GM21526 (cell line): ENCODE data around the gene UCN2.
"Not testable (repeated sequence)": the region's sequence is repeated elsewhere in the genome, so short reads cannot be mapped to it uniquely, and the experiment has no call there.

Experiments used
- ATAC-seq: cut with Tn5 transposase; IDR thresholded peaks from one replicate; pipeline ENCODE4 v1.9.1; 2021; ENCODE audit warnings: moderate library complexity; ENCODE audit not compliant: unreplicated experiment, low FRiP score

UCN2 gene

DNA sequence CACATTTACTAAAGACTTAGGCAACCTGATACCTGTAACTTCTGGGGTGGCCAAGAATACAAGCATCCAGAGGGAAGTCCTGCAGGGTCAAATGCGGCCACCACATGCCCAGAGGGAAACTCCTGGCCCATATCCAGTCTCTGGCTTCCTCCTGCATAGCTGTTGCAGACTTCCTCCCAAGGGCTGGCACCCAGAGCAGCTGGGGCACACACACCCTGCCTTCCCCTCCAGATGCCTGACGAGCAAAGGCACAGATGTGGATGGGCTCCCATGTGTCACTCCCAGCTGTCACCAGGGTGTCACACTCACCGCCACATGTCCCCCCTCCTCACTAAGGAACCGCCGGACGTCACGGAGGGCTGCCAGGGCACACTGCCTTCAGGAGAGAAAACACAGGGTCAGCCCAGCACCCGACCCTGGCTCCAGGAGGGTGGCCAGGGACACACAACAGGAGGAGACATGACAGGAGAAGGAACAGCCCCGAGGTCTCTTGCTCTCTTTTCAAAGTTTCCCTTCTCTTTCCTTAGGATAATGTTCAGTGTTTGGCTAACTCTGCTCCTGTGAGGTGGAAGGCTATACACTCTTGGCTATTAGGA lies 20.2 kb downstream of the UCN2 start:
- ATAC-seq, result no peak

DNA sequence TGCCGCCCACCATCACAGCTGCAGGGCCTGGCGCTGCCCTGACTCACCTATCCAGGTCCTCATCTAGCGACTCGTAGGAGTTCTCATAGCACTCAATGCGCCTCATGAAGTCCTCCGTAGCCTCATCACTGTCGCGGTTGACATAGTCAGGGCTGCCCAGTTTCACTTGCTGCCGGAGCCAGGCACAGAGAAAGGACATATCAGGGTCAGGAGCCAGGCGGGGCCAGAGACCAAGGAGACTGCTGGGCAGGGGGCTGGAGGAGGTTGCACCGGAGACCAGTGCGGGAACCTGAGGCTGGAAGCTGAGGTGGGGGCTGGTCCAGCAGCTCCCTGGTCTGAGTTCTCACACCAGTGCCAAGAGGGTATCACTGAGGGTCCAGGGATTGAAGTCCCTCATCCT lies 25.1 kb downstream of the UCN2 start:
- ATAC-seq, result no peak

DNA sequence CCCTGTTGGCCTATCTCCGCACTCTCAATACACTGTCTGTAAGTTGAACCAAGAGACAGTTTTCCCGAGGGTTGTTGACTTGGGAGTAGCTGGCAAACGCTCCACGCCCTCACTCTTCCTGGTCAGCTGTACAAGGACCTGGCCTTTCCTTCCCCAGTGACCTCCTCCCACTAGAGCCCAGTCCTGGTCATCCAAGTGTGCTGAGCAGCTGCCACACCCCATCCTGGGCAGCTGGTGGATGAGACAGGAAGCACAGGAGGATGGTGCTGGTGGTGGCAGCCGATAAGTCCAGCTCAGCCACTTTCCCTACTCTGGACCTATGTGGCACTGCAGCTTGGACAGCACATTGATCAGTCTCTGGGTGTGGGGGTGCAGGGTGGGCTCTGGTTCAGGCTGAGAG lies 26.8 kb downstream of the UCN2 start:
- ATAC-seq, result no peak

DNA sequence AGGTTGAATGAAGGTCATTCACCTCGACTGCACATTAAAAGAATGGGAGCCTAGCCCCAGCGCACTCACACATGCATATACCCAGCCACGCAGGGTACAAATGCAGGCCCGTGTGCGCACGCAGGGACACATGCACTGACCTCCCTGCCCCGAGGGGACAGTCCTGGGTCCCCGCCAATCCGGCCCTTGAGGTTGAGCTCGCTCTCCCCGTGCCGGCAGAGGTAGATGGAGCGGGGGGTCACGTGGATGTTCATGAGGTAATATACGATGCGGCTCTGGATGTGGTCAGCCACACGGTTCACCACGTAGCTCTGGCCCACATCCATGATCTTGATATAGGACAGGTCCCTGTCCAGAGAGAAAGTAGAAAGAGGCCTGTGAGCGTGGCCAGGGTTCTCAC lies 27.5 kb downstream of the UCN2 start:
- ATAC-seq, result no peak

DNA sequence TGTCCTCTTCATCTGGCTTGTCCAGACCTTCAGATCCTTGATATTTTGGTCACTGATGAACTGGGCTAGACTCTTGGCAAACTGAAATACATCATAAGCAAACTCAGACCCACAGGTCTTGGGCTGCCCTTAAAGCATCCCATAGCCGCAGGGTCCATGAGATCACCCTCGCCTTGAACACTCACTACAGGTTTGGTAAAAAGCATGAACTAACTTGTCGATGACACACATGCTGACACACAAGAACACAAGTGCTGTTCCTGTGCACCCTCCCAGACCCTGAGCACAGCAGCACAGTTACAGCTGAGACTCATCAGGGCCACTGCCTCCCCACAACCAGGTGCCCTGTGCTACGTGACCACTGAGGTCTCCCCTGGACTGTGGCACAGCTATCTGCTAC lies 28.0 kb downstream of the UCN2 start:
- no peak for ATAC-seq

DNA sequence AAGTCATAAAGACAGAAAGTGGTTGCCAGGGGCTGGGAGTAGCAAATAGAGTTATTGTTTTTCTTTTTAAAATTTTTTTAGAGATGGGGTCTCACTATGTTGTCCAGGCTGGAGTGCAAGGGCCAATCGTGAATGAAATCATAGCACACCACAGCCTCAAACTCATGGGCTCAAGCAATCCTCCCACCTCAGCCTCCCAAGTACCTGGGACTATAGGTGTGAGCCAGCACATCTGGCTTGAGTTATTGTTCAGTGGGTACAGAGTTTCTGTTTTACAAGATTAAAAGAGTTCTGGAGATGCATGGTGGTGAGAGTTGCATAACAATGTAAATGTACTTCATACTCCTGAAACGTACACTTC lies 30.6 kb downstream of the UCN2 start:
- ATAC-seq, result no peak

DNA sequence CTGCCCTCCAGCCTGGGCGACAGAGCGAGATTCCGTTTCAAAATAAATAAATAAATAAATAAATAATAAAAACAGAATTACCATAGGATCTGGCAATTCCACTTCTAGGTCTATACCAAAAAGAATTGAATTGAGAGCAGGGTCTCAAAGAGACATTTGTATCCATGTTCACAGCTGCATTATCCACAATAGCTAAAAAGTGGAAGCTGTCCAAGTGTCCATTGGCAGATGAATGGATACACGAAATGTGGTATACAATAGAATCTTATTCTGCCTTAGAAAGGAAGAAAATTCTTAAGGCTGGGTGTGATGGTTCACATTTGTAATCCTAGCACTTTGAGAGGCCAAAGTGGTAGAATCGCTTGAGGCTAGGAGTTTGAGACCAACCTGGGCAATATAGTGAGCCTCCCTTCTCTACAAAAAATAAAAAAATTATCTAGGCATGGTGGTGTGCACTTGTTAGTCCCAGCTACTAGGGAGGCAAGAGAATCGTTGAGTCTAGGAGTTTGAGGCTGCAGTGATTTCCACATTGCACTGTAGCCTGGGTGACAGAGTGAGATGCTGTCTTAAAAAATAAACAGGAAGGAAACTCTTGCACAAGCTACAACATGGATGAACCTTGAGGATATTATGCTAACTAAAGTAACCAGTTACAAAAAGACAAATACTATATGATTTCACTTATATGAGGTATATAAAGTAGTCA lies 31.2 kb downstream of the UCN2 start:
- no peak for ATAC-seq

DNA sequence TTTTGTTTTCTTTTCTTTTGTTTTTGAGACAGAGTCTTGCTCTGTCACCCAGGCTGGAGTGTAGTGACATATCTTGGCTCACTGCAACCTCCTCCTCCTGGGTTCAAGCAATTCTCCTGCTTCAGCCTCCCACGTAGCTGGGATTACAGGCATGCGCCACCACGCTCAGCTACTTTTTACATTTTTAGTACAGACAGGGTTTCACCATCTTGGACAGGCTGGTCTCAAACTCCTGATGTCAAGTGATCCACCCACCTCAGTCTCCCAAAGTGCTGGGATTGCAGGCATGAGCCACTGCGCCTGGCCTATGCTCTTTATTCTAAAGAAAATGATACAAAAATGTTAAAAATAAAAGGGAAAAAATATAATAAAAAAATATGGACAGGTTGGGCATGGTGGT lies 32.9 kb downstream of the UCN2 start:
- not testable (repeated sequence) for ATAC-seq

DNA sequence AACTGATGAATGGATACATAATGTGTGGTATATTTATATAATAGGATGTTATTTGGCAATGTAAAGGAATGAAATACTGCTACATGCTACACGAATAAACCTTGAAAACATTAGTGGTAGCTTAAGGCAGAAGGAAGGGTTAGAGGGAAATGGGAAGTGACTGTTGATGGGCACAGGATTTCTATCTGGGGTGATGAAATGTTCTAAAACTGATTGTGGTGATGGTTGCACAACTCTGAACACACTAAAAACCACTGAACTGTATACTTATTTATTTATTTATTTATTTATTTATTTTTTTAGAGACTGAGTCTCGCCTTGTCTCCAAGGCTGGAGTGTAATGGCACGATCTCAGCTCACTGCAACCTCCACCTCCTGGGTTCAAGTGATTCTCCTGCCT lies 34.8 kb downstream of the UCN2 start:
- ATAC-seq, result no peak

DNA sequence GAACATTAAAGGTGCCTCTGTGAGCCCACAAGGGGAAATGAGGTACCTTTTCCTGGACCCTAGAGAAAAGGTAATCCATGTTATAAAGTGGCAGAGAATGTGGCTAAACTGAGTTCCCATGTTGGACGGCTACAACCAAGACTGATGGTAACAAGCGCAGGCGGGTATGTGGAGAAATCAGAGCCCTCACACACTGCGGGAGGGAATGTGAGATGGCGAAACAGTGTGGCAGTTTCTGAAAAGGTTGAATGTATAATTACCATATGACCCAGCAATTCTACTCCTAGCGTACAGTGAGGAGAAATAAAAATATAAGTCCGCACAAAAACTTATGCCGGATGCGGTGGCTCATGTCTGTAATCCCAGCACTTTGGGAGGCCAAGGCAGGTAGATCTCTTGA lies 35.5 kb downstream of the UCN2 start:
- no peak for ATAC-seq

DNA sequence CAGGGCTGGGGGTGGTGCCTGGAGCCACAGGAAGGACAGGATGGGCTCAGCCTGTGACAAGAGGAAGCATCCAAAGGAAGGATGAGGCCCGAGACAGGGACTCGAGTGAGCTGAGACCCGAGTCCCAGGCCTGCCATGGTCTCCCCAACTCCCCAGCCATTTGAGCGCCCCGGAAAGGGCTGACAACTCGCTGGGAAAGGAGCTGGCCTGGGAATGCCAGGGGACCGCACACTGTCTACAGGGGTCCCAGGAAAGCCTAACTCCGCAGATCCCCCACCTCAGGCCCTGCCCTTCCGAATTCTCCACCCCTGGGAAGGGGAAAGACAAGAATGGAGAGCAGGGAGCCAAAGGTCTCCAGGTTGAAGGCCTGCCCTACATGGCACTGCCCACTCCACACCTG lies 38.6 kb downstream of the UCN2 start:
- ATAC-seq, result no peak

DNA sequence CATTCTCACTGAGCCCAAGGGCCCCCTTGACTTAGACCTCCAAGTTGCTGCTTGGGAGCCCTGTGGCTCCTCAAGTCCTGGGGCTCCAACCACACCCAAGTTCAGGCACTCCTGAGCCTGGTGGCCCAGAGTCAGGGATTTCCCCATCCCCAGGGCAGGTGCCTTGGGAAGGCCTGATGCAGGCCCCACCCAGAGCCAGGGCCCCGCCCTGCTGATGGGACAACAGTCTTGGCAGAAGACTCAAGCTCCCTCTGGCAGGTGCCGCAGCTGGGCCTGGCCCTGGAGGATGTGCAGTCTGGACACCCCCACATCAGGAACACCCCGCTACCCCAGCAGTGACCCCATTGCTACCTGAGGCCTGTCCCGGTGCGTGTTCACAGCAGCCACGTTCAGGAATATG lies 41.9 kb downstream of the UCN2 start:
- no peak for ATAC-seq

DNA sequence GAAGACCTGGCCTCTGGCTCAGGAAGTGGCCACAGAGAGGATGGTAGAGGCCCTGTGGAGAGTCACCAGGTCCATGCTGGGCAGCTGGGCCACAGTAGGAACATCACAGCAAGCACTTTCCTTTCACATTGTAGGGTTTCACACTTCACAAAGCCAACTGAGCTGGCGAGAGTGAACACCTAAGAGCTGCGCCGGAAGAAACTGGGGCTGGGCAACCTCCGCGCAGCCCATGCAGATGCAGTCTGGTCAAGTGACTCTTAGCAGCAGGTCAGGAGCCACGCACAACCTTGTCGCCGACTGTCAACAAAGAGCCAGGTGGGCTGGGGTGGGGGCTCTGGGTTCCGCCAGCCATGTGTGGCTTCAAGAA lies 44.3 kb downstream of the UCN2 start:
- no peak for ATAC-seq

DNA sequence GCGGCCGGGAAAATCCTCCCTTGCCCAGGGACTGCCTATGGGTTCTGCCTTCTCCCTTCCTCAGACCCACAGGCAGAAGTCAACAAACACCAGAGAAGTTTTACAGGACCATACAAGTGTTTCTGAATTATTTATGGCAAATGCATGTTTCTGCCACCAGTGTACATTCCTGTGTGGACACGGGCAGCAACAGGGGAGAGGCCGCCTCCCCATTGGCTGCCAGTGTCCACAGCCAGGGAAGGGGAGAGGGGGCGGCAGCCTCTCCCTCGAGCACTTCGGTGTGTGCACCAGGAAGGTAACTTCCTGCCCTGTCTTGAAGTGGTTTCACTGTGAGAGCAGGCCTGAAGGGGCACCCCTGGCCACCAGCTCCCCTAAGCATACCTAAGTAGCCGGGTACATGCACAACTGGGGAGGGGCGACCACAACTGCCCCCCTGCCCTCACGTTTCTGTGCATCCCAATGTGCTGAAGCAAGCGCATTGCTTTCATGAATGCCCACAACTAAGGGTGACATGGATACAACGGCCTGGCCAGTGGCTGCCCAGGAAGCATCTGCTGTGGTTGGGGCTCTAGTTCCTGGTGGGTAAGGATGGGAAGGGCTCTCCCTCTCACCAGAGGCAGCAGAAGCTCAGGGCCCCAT lies 44.8 kb downstream of the UCN2 start:
- no peak for ATAC-seq

DNA sequence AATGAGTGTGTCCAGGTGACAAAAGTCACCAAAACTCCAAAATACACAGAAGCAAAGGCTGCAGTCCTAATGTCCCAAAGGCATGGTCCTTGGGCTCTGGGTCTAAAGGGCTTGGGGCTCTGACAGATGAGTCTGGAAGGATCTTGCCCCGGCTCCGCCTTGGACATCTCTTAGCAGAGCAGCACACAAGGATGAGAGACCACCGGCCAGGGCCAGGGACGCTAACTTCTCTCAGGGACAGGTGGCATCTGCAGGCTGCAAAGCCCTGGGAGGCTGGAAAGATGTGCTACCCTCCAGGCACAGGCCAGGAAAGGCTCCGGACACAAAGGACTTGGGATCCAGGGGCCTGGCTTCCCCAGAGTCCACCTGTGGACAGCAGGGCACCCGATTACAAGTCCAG lies 45.5 kb downstream of the UCN2 start:
- ATAC-seq, result no peak

DNA sequence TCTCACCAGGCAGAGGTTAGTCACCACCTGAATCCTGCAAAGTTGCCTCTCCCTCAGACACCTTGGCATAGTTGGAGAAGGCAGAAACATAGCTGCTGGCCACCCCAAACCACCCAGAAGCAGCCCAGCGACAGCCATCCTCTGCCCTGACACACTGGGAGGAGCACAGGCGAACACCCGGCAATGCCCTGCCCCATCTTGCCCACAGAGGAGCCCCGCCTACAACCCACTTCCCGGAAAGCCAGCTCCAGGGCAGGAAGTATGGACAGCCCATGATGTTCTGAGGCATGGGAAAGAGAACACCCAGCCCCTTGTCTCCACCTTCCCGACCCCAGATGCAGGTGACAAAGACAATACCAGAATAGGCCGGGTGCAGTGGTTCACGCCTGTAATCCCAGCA lies 47.0 kb downstream of the UCN2 start:
- no peak for ATAC-seq

DNA sequence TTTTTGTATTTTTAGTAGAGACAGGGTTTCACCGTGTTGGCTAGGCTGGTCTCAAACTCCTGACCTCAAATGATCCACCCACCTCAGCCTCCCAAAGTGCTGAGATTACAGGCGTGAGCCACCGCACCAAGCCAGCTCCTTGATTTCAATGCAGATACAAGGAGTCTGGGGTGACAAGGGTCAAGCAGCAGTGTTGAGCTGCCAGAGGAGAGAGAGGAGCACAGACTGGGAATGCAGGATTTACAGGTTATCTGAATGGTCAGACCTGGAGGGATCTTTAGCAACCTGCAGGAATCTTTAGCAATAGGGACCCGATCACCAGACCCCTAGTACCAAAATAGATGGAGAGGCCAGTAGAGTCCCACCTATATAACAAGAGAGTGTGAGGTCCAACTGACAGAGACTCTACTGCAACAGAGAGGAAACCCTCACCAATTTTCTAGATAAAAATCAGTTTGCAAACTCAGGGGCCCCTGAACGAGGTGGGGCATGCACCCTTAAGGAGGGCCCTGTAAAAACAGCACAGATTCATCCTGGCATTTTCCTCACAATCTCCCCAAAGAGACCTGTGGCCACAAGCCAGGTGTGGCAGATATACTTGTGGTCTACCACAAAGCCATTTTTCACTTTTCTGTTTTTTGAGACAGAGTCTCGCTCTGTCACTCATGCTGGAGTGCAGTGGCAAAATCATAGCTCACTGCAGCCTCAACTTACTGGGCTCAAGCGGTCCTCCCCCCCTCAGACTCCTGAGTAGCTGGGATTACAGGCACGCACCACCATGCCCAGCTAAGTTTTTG lies 49.0 kb downstream of the UCN2 start:
- no peak for ATAC-seq
